NCI-H146 treated with DMSO at 0.1 percent for 48 hours (cell line): ENCODE data around the gene IFT172.
"Not testable (repeated sequence)": the region's sequence is repeated elsewhere in the genome, so short reads cannot be mapped to it uniquely, and the experiment has no call there.

Experiments
- DNase-seq: peaks from one replicate; lab custom pipeline; 2025; ENCODE audit not compliant: unreplicated experiment; lab: John Stamatoyannopoulos, UW

IFT172 gene, protein sequence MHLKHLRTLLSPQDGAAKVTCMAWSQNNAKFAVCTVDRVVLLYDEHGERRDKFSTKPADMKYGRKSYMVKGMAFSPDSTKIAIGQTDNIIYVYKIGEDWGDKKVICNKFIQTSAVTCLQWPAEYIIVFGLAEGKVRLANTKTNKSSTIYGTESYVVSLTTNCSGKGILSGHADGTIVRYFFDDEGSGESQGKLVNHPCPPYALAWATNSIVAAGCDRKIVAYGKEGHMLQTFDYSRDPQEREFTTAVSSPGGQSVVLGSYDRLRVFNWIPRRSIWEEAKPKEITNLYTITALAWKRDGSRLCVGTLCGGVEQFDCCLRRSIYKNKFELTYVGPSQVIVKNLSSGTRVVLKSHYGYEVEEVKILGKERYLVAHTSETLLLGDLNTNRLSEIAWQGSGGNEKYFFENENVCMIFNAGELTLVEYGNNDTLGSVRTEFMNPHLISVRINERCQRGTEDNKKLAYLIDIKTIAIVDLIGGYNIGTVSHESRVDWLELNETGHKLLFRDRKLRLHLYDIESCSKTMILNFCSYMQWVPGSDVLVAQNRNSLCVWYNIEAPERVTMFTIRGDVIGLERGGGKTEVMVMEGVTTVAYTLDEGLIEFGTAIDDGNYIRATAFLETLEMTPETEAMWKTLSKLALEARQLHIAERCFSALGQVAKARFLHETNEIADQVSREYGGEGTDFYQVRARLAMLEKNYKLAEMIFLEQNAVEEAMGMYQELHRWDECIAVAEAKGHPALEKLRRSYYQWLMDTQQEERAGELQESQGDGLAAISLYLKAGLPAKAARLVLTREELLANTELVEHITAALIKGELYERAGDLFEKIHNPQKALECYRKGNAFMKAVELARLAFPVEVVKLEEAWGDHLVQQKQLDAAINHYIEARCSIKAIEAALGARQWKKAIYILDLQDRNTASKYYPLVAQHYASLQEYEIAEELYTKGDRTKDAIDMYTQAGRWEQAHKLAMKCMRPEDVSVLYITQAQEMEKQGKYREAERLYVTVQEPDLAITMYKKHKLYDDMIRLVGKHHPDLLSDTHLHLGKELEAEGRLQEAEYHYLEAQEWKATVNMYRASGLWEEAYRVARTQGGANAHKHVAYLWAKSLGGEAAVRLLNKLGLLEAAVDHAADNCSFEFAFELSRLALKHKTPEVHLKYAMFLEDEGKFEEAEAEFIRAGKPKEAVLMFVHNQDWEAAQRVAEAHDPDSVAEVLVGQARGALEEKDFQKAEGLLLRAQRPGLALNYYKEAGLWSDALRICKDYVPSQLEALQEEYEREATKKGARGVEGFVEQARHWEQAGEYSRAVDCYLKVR (N-terminal part only)

DNA sequence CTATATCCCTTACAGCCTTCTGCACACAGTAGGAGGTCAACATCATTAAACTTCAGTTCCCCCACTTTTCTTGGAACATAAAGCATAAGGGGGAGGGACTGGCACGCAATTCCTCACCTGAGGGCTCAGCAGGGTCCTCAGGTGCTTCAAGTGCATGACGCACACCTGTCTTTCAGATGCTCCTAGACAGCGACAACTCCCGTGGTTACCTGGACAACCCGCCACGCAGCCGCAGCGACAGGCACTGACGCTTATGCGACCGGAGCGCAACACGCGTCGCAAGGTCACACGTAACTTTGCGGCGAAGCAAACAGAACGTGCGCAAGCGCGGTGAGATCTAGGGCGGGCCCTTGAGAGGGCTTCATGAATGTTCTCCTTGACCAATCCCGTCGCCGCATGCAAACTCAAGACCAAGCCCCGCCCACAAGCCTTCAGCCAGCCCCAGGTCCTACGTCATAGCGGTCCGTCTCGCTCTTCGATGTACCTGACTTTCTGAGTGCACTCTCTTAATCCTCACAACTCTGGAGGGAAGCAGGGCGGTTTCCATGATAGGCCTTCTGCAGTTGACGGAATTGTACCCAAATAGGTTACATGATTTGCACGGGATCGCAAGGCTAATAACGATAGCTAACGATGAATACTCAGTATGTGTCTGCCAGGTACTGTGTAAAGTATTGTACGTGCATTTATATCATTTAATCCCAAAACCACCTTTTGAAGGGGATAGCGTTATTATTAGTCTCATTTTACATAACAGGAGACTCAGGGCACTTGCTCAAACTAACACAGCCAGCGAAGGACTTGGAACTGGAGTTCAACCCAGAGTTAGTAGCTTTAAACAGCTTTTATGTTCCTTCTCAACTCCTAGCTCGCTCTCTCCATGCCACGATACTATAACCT, at the start of gene IFT172:
Gene IFT172 (minus strand): TSS at position 246 of the 900 bp plus-strand sequence. CDS start 90 bp downstream, at position 156.
- peak; percentile 99 for DNase-seq

DNA sequence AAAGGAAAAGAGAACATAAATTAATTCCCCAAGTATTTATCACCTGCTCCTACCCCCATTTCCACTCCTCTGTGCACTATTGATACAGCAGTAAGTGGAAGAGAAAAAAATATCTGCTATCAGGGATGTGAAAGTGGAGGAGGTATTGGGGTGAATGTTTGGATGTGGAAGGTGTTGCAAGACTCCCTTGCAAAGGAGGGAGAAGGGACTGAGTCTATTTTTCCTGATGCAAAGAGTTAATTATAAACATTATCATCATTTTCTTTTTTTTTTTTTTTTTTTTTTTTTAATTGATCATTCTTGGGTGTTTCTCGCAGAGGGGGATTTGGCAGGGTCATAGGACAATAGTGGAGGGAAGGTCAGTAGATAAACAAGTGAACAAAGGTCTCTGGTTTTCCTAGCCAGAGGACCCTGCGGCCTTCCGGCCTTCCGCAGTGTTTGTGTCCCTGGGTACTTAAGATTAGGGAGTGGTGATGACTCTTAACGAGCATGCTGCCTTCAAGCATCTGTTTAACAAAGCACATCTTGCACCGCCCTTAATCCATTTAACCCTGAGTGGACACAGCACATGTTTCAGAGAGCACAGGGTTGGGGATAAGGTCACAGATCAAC, 49.4 kb upstream of the IFT172 start:
- not testable (repeated sequence) for DNase-seq

DNA sequence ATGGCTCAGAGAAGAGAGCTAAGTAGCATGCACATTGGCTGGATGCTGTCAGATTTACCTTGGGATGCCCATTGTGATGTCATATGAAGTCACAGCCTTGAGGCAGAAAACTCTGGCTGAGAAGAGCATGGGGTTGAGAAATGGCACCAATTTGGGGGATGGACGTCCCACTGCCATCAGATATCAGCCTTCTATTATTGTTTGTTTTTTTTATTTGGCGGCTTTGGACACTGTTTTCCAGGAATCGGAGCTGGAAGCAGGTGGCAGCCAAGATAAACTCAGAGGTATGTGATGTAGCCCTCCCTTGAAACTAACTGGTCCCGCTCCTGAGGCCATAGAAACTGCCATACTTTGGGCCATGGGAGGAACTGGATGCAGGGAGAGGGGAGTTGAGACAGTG, 47.7 kb upstream of the IFT172 start:
- no peak for DNase-seq

DNA sequence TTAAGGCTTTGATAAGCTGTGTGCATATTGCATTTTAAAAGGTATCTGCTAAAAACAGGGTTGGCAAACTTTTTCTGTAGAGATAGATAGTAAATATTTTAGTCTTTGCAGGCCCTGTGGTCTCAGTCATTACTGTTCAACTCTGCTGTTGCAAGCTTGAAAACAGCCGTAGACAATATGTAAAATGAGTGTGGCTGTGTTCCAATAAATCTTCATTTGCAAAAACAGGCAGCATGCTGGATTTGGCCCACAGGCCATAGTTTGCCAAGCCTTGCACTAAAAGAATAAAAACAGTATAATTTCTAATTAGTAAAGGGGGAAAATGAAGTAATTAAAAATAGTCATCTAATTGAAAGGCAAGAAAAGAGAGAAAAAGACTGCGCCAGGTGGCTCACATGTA, 42.4 kb upstream of the IFT172 start:
- no peak for DNase-seq

DNA sequence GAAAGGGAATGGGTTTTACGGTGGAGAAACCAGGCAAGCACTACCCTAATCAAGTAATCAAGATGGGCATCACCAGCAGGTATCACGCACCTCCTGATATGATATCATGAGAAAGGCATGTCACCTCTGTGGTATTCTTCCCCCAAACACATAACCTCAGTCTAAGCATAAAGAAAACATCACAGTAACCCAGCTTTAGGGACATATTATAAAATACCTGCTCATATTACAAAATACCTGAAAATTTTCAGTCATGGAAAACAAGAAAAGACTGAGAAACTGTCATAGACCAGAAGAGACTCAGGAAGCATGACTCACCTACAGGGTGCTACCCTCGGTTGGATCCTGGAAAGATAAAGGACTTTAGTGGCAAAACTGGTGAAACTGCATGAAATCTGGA, 37.6 kb upstream of the IFT172 start:
- DNase-seq, result no peak

DNA sequence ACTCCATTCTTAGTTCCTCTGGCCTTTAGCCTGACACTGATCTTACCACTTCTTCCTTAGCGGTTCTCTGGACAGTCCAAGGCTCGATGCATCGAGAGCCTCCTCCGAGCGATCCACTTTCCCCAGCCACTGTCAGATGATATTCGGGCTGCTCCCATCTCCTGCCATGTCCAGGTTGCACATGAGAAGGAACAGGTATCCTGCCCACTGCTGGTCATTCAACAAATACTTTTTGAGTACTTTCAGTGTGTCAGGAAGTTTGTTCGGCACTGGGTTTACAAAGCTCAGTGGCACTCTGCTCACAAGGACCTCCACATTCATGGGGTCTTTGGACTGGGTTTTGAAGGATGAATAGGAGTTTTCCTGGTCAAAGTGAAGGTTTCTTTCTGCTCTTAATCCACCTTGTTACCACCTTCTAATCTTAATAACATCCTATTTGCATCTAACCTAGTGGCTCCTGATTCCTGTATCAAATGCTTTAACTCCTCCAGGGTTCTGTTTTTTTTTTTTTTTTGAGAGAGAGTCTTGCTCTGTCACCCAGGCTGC, 32.9 kb upstream of the IFT172 start:
- DNase-seq, result no peak

DNA sequence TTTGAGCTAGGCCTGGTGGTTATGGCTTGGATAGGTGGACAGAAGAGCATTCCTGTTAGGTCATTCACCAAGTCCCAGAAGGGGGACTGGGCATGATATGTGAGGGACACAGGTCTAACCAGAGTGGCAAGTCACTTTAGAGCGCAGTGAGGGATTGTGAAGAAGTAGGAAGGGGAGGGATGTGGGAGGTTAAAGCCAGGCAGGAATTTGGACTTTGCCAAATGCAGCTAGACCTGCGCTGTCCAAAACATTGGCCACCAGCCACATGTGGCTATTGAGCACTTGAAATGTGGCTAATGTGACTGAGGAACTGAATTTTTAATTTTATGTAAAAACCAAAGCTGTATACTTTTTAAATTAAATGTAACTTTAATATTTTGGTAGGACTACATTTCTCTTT, 30.8 kb upstream of the IFT172 start:
- no peak for DNase-seq

DNA sequence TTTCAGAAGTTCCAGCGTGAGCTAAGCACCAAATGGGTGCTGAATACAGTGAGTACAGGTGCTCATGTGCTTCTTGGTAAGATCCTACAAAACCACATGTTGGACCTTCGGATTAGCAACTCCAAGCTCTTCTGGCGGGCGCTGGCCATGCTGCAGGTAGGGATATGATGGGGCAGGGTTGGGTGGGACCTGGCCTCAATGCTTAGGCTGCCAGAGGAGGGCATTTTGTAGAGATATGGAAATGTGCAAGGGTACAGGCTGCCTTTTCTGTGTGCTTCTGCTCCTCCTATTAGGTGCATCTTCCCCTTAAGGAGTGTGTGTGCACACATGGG, 29.2 kb upstream of the IFT172 start:
- no peak for DNase-seq

DNA sequence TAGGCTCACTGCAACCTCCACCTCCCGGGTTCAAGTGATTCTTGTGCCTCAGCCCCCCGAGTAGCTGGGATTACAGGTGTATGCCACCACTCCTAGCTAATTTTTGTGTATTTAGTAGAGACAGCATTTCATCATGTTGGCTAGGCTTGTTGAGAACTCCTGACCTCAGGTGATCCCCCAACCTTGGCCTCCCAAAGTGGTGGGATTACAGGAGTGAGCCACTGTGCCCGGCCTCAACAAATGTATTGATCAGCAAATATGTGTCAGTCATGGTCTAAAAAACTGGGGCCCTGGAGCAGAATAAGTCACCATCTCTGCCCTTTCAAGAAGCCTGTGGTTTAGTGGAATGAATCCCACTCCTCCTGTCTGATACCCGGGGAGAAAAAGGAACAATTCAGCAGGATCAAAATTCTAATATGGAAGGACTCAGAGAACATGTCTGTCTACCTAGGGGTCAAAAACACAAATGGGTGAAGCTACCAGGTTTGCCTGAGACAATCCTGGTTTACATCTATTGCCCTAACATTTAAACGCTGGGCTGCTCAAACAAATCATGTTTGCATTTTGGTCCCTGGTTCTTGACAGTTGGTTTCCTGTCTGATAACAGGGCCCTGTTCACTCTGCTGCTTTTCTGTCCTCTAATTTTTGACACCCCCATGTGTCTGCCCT, 28.7 kb upstream of the IFT172 start:
- DNase-seq, result no peak

DNA sequence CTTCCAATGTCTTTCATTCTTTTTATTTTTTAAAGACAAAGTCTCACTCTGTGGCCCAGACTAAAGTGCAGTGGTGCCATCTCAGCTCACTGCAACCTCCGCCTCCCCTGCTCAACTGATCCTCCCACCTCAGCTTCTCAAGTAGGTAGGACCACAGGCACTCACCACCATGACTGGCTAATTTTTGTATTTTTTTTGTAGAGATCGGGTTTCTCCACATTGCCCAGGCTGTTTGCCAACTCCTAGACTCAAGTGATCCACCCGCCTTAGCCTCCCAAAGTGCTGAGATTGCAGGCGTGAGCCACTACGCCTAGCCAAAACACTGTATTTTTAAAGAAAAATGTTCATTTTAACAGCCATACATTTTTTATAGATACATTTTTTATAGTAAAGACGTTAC, 19.8 kb upstream of the IFT172 start:
- DNase-seq, result no peak

DNA sequence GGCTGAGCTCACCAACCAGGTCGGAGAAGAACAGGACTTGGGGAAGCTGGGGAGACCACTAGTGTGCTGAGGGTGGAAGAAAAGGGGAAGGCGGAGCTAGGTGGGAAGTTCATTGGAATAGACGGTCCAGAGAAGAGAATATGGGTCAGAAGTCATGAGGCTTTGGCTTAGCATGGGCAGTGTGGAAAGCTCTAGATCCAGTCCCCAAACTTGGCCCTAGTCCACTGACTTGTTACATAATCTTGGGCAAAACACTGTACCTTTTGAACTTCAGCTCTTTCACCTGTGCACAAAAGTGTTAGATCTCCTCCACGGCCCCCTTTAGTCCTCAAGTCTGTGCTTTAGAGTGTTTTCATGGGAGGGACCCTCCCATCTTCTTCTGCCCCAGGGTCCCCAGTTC, 17.8 kb upstream of the IFT172 start:
- no peak for DNase-seq

DNA sequence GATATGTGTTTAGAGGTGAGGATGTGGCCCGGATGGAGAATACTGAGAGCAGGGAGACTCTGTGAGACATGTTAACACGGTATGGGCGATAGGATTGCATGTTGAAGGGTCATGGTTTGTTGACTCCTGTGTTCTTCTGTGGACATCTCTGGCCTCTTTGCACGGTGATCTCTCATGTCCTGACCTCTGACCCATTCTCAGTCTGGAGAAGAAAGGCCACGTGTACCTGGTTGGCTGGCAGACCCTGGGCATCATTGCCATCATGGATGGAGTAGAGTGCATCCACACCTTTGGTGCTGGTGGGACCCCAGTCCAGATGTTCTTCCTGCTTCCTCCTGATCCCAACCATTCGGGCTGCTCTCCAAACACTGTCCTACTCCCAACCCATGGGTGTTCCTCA, 17.0 kb upstream of the IFT172 start:
- no peak for DNase-seq

DNA sequence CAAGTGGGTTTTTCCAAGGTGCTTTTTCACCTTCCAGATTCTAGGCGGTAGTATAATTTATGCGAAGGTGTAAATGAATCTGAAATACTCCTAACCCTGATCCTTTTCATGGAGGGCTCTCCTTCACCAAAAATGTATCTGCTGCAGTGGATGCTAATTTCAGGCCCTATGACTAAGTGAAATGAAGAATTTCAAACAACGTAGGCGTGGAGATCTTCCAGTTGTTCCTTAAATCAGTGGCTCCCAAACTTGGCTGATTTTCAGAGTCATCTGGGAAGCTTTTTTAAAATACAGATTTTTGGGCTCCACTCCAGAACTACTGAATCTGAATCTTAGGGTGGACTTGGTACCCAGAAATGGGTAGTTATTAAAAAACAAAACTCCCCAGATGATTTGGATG, 12.6 kb upstream of the IFT172 start:
- DNase-seq, result no peak

DNA sequence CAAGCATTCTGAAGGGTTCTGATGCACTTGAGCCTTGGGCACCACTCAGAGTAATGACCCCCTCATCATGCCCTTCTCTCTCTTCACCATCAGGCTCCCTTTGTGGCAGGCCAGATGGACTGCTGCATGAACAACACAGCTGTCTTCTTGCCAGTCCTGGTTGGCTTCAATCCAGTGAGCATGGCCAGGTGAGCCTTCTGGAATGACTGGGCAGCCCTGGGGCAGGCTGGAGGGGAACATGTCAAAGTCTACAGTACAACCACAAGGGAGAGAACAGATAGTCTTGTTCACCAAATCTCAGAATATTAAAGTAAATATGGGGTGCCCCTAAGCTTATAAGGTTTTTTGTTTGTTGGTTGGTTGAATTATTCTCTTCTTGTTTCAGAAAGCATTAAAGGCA, 11.5 kb upstream of the IFT172 start:
- DNase-seq, result no peak

DNA sequence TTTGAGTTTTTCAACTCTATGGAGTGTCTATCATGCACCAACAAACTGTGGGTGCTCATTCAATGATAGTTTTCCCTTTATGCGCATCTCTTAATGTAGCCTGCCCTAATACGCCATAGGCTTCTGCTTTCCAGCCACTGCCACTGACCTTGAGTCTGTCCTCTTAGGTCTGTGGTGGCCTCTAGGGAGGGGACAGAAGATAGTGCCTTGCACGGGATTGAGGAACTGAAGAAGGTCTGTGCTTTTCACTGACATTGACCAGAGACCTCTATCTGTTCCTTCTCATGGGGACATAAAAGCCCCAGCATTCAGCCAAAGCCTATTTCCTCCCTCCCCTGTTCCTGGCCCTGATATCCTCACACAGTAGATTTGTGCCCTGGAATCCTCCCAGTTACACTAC, 9.4 kb upstream of the IFT172 start:
- no peak for DNase-seq

DNA sequence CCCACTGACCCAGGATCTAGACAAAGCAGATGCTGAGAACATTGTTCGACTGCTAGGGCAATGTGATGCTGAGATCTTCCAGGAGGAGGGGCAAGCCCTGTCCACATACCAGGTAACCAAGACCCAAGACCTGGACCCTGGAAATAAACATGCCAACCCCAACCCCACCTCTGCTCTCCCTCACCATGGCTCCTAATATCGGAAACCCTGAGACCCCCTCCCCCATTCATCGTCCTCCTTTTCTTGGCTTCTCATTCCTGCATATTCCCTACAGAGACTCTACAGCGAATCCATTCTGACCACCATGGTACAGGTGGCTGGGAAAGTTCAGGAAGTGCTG, 7.7 kb upstream of the IFT172 start:
- DNase-seq, result no peak

DNA sequence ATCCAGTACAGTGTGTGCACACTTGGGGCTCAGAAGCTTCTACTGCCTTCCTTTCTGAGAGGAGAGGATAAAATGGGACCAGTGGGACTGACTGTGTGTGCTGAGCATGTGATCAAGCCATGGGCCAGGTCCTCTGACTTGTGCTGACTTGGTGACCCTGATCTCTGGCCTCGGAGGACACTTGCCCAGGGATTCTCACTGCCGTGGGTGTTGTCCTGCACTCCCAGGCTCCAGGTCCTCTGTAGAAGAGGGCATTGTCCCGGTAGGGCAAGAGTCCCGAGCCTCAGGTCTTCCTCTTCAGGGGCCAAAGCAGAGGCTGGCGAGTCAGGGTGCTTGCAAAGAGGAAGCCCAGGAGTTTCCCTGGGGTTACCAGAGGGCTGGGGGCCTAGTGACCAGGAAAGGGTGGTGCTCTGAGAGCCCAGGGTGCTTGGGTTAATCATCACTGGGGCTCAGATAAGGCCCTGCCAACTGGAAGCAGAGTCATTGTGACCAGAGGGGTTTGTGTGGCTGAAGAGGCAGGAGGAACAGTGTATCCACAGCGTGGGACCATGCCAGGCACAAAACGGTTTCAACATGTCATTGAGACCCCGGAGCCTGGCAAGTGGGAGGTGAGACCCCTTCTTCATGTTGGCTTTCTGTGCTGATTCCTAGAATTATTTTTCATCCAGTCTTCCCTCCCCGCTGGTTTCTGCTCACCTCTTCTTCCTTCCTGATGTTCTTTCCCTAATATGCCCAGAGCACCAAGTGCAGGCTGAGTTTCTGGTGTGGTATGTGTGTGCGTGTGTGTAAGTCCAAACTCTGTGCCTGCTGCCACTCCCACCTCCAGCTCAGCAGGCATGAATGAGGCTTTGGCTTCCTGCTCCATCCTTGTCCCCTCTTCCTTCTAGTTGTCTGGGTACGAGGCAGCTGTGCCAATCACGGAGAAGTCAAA, 7.1 kb upstream of the IFT172 start, which contains the start of gene GCKR:
Gene GCKR (plus strand): TSS at position 483 of the 931 bp plus-strand sequence. CDS start 66 bp downstream, at position 549.
- no peak for DNase-seq

DNA sequence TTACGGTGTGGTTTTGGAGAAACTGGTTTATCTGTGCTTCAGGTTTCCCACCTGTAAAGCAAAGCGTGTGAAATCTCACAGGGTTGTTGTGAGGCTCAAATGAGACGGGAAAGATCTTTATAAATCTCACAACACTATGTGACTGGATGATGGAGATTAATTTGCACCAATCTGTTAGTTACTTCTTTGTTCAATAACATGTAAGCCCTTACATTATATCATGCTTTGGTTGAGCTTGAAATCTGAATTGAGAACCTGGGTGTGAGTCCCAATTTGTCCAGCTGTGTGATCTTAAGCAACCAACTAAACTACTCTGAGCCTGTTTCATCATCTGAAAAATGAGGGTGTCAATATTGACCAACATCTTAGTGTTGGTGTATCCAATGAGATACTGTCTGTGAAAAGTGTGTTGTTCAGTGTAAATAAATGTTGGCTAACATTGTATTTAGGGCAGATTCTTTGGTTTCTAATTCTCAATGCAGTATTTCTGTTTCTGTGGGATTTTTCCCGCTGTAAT, 6.4 kb upstream of the IFT172 start:
- DNase-seq, result no peak
